ENCODE data around the gene GVQW3. TPM values are rescaled to one million over a fixed set of nuclear protein-coding genes. Genes with fewer than 3 reads are reported as not detected.

Gene GVQW3
- total RNA-seq, 3 donors from 2014 or later: 1.3 to 5.4 (median 3.9) TPM

DNA sequence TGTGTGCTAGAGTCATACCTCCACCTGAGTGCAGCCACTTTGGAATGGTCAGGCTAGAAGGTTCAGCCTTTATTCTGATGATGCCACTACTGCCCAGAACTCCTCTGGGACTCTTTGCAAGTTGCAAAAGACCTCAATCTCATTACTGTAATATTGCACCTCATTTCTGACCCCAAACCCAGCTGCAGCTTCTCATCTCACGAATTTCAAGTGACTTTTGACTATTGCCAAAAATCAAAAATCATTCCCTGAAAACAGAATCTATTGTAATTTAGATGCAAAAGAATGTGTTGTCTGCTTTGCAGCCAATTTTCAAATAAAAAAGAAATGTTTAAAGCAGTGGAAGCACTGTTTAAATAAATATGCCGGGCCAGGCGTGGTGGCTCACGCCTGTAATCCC is 25.2 kb downstream of the GVQW3 start:
- H3K27ac ChIP-seq: no peak overlapping the region
- TF ChIP-seq, protein P1, sequence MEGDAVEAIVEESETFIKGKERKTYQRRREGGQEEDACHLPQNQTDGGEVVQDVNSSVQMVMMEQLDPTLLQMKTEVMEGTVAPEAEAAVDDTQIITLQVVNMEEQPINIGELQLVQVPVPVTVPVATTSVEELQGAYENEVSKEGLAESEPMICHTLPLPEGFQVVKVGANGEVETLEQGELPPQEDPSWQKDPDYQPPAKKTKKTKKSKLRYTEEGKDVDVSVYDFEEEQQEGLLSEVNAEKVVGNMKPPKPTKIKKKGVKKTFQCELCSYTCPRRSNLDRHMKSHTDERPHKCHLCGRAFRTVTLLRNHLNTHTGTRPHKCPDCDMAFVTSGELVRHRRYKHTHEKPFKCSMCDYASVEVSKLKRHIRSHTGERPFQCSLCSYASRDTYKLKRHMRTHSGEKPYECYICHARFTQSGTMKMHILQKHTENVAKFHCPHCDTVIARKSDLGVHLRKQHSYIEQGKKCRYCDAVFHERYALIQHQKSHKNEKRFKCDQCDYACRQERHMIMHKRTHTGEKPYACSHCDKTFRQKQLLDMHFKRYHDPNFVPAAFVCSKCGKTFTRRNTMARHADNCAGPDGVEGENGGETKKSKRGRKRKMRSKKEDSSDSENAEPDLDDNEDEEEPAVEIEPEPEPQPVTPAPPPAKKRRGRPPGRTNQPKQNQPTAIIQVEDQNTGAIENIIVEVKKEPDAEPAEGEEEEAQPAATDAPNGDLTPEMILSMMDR (IDR thresholded peaks at IDR 0.05): no peak
- no peak for DNase-seq (ENCODE audit: low spot score in 2 of 2)
- H3K27me3 ChIP-seq: no peaks in the 10 kb centered on the region
- H3K9me3 ChIP-seq: no peaks in the 10 kb centered on the region
- H3K4me3 ChIP-seq: no peak overlapping the region
- no peaks in the 10 kb centered on the region for H3K4me1 ChIP-seq
- H3K36me3 ChIP-seq: no peaks in the 10 kb centered on the region
- intact Hi-C loops (cut with DNase I; ENCODE audit: low total_unique reads): no loop called here

DNA sequence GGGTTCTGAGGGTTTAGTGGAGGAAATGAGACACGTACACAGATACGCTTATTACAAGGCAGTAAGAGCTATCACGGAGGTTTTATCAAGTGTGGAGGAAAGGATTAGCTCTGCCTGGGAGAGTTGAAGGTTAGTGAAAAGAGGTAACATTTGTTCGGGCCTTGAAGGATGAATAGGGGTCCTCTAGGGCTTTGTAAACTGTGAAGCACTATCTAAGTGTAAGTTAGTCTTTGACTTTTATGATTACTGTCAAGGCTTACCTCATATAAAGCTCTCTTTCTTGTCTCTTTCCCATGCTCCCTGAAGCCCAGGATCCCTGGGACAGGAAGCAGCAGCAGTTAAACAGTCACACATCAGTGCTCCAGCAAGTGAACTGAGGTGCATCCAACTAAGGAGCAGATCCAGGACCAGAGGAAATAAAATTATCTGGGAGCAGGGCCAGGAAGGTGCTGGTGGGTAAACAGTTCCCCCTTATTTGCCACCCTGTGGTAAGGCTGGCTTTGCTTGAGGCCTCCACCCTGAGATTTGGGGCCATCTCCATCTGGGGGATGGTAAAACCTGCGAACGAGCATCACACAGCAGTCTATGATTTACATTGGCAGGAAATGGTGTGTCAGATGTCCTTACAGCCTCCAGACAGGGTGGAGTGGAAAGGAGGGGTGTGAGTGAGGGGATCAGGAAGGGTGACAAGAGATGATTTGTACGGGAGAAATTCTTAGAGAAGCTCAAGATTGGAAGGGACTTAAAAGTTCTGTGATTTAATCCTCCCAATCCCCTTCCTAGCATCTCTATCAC is 27.2 kb downstream of the GVQW3 start:
- no peak for DNase-seq (ENCODE audit: low spot score in 2 of 2)
- Histone ChIP-seq H3K9me3 (no peaks in the 10 kb centered on the region), H3K4me1 (no peaks in the 10 kb centered on the region), H3K27ac (no peak overlapping the region), H3K27me3 (no peaks in the 10 kb centered on the region), H3K36me3 (no peaks in the 10 kb centered on the region), H3K4me3 (no peak overlapping the region)
- TF ChIP-seq POLR2AphosphoS5 (IDR thresholded peaks at IDR 0.05): no peak
- TF ChIP-seq, protein P1 (IDR thresholded peaks at IDR 0.05): no peak
- TF ChIP-seq POLR2A (IDR thresholded peaks at IDR 0.05): no peak
- intact Hi-C loops (cut with DNase I; ENCODE audit: low total_unique reads): no loop called here

DNA sequence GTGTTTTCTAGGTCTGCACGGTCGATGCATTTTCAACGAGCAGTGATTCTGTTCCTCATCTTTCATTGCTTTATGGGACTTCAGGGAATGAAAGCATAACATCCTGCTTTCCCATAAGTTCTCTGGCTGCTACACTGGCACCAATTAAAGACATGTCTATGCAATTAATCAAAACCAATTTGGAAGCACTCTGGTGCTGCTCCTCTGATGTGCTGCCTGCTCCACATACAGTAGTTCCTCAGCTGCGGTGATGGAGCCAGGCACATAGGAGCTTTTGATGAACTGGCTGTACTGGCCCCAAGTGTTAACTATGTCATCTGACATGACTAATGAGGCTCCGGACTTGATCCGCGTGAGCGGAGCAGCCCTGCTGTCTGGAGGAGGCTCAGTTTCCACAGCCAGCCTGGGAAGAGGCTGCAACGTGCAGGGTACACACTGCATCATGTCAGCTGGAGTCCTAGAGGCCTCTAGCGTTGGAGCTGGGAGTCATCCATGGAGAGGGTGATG is 29.8 kb downstream of the GVQW3 start:
- Histone ChIP-seq H3K4me1 (no peaks in the 10 kb centered on the region), H3K36me3 (no peaks in the 10 kb centered on the region), H3K27me3 (no peaks in the 10 kb centered on the region), H3K4me3 (no peak overlapping the region), H3K27ac (no peak overlapping the region), H3K9me3 (no peaks in the 10 kb centered on the region)
- TF ChIP-seq, protein P1 (IDR thresholded peaks at IDR 0.05): no peak
- TF ChIP-seq POLR2A (IDR thresholded peaks at IDR 0.05) (no peak), POLR2AphosphoS5 (IDR thresholded peaks at IDR 0.05) (no peak)
- DNase-seq (ENCODE audit: low spot score in 2 of 2): no peak
- intact Hi-C loops (cut with DNase I; ENCODE audit: low total_unique reads): no loop called here

DNA sequence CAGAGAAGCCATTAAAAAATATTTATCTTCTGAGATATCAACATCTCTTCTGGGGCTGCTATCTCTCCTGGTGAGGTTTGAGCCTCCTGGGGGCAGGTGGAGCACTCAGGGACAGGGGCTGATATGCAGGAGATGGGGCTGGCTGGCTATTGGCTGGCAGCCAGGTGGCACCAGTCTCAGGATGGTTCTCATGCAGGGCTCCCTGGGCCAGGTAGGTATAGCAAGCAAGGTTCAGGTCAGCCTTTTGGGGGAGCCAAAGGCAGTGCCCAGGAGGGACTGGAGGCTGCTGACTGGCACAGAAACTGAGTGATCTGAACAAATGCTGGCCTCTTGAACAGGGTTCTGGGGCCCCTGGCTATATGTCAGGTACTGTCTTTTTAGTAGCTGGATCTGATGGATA is 34.0 kb downstream of the GVQW3 start:
- no peaks in the 10 kb centered on the region for H3K36me3 ChIP-seq
- TF ChIP-seq POLR2A (IDR thresholded peaks at IDR 0.05): no peak
- no peak for TF ChIP-seq POLR2AphosphoS5 (IDR thresholded peaks at IDR 0.05)
- TF ChIP-seq, protein P1 (IDR thresholded peaks at IDR 0.05): no peak
- no peak overlapping the region for H3K4me3 ChIP-seq
- H3K27ac ChIP-seq: no peak overlapping the region
- intact Hi-C loops (cut with DNase I; ENCODE audit: low total_unique reads): no loop called here
- no peaks in the 10 kb centered on the region for H3K27me3 ChIP-seq
- no peaks in the 10 kb centered on the region for H3K4me1 ChIP-seq
- DNase-seq (ENCODE audit: low spot score in 2 of 2): no peak
- no peaks in the 10 kb centered on the region for H3K9me3 ChIP-seq

DNA sequence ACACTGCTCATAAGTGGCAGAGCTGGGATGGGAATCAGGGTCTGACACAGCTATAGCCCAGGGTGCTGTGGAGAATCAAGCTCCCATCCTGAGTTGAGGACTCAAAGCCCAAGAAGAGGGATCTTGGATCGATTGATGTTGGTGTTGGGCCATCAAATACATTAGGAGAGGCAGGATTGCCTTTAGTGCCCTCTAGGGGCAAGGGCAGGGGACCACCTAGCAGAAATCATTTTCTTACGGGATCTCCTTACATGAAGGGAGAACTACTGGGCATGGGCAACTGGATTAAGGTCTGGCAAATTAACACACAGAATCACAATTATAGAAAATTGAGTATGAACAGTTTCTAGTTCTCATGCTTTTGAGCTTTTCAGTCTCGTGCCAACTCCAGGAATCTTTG is 38.8 kb downstream of the GVQW3 start:
- H3K9me3 ChIP-seq: no peaks in the 10 kb centered on the region
- TF ChIP-seq POLR2AphosphoS5 (IDR thresholded peaks at IDR 0.05) (no peak), POLR2A (IDR thresholded peaks at IDR 0.05) (no peak)
- TF ChIP-seq, protein P1 (IDR thresholded peaks at IDR 0.05): no peak
- H3K27ac ChIP-seq: no peak overlapping the region
- H3K4me1 ChIP-seq: no peaks in the 10 kb centered on the region
- no peaks in the 10 kb centered on the region for H3K36me3 ChIP-seq
- H3K27me3 ChIP-seq: no peaks in the 10 kb centered on the region
- H3K4me3 ChIP-seq: no peak overlapping the region
- no peak for DNase-seq (ENCODE audit: low spot score in 2 of 2)
- intact Hi-C loops (cut with DNase I; ENCODE audit: low total_unique reads): no loop called here
